HG03159 (cell line): ENCODE results near the gene SYNE2.
"Not testable (repeated sequence)": the region's sequence is repeated elsewhere in the genome, so short reads cannot be mapped to it uniquely, and the experiment has no call there.

ENCODE experiments used
- ATAC-seq: cut with Tn5 transposase; IDR thresholded peaks from one replicate; pipeline ENCODE4 v1.9.1; 2021; ENCODE audit warnings: mild to moderate bottlenecking, moderate library complexity; ENCODE audit not compliant: unreplicated experiment

Gene SYNE2

DNA sequence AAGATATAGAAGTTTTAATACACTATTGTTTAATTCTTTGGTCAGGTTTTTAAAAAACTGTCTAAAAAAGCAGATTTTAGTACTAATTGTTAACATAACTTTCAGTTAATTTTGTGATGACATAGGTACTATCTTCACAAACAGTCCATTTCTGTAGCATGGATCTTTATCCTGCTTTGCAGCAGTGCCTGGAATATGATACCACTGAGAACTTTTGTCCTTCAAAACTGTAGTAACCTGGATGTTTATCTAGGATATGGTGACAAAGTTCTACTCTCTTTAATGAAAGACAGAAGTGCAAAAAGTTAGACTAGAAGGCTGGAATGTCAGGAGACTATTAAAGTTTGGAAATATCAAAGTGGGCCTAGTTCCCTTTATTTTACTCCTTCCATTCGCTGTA is 159.9 kb downstream of the SYNE2 start:
- no peak for ATAC-seq

DNA sequence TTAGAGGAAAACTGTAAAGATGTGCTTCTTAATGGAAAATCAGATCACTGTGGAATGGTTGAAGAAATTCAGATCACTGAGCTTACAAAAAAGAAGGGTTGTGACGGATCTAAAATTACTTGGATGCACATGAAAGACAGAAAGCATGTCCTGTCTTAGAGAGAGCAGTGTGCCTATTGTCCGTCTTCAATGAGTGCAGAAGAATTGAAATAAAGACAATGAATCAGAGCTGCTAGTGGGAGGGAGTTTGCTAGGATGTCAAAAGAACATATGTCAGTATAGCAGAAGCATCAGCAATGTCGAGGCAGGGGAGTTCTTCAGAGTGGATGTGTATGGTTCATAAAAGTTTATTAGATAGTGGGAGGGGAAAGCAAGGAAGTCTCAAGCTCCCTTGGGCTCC is 172.7 kb downstream of the SYNE2 start:
- ATAC-seq = no peak

DNA sequence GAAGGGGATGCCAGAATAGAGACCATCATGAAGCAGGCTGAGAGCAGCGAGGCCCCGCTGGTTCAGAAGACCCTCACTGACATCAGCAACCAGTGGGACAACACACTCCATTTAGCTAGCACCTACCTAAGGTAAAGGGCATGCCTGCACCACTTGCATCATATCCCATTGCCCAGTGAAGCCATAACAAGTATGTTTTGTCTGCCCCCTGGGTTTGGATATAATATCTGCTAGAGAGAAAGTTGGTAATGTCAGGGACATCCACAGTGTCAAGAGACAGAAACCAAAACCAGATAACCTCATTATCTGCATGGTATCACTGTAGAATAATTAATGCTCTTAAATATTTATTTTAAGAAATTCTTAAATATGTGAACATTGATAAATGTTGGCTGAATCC is 173.8 kb downstream of the SYNE2 start:
- no peak for ATAC-seq

DNA sequence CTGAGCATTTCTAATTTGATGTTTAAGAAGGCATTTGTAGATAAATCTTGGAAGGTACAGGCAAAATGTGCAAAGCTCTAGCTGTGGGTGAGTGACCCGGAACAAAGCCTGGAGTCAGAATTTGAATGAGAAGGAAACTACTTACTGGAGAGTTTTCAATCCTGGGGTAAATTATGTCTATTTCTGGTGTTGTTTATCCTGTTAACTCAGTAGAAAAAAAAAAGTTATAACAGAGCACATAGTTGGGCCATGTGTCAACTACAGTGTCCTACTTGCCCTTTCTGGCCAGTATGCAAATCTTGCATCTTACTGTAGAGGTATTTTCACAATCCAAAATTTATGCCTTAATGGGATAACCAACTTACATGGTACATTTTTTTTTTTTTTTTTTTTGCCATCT is 182.3 kb downstream of the SYNE2 start:
- ATAC-seq = no peak

DNA sequence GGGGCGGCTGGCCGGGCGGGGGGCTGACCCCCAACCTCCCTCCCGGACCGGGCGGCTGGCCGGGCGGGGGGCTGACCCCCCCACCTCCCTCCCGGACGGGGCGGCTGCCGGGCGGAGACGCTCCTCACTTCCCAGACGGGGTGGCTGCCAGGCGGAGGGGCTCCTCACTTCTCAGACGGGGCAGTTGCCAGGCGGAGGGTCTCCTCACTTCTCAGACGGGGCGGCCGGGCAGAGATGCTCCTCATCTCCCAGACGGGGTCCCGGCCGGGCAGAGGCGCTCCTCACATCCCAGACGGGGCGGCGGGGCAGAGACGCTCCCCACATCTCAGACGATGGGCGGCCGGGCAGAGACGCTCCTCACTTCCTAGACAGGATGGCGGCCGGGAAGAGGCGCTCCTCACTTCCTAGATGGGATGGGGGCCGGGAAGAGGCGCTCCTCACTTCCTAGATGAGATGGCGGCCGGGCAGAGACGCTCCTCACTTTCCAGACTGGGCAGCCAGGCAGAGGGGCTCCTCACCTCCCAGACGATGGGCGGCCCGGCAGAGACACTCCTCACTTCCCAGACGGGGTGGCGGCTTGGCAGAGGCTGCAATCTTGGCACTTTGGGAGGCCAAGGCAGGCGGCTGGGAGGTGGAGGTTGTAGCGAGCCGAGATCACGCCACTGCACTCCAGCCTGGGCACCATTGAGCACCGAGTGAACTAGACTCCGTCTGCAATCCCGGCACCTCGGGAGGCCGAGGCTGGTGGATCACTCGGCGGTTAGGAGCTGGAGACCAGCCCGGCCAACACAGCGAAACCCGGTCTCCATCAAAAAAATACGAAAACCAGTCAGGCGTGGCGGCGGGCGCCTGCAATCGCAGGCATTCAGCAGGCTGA is 185.3 kb downstream of the SYNE2 start:
- ATAC-seq = not testable (repeated sequence)

DNA sequence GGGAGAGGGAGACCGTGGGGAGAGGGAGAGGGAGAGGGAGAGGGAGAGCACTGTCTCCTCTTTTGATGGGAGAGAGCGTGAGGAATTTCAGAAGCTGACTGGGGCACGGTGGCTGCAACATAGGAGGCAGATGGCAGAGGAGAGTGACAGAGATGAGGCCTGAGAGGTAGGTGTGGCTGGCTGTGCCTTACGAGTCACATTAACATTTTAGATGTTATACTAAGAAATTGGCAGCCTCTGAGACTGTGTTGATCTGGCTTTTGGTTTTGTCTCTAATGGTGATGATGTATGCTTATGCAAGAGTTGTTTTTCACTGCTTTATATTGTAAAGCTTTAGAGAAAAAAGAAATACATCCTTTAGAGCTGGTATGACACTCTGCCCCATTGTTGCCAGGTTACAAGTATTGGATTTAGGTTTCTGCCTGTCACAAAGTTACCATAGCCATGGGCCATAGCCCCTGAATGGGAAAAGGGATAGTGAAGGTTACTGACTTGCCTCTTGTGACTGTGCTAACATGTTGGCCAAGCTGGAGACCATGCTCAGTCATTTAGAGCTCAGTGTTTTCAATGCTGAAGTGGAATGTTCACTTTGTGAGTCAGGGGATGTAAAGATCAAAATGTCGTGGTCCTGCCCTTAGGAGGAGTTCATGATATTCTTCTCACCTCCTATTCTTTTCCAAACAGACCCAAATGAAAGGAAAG is 186.2 kb downstream of the SYNE2 start:
- ATAC-seq = no peak

DNA sequence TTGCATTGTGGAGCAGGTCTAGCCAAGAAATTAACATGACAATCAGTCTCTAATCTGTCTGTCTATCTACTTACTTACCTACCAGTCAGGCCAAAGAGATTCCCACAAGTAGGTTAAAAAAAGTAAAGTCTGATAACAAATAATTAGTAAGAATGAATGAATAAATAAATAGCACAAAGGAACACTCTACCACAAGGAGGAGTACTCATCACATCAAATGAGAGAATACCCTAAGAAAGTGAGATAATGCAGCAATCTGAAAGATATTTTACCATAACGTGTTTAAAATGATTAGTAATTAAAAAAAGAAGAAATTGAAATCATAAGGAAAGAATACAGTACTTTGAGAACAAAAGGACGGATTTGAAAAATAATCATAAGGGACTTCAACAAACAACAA is 187.2 kb downstream of the SYNE2 start:
- ATAC-seq = no peak

DNA sequence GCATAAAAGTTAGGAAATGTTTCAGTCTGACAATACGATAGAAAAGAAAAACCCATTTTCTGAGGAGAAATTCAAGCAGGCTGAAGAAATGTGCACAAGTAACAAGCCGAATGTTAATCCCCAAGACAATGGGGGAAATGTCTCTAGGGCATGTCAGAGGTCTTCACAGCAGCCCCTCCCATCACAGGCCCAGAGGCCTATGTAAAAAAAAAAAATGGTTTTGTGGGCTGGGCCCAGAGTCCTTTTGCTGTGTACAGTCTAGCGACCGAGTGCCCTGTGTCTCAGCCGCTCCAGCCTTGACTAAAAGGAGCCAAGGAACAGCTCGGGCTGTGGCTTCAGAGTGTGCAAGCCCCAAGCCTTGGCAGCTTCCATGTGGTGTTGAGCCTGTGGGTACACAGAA is 190.5 kb downstream of the SYNE2 start:
- ATAC-seq = not testable (repeated sequence)

DNA sequence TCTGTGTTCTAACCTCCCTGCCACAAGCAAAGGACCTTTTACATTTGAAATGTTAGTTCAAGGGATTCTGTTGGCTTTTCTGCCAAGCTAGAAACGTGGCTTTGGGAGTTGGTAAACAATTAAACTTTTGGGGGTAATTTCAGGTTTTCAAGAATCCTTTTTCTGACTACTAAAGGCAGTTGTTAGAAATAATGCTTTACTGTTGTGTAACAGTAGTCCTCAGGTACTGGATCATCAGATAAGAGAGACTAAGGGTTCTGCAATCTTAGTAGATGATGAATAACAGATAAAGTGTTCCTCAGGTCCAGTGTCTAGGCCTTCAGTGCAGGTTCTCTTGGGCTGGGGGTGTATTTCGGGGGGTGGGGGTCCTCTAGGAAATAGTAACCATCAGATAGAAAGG is 192.3 kb downstream of the SYNE2 start:
- ATAC-seq = no peak

DNA sequence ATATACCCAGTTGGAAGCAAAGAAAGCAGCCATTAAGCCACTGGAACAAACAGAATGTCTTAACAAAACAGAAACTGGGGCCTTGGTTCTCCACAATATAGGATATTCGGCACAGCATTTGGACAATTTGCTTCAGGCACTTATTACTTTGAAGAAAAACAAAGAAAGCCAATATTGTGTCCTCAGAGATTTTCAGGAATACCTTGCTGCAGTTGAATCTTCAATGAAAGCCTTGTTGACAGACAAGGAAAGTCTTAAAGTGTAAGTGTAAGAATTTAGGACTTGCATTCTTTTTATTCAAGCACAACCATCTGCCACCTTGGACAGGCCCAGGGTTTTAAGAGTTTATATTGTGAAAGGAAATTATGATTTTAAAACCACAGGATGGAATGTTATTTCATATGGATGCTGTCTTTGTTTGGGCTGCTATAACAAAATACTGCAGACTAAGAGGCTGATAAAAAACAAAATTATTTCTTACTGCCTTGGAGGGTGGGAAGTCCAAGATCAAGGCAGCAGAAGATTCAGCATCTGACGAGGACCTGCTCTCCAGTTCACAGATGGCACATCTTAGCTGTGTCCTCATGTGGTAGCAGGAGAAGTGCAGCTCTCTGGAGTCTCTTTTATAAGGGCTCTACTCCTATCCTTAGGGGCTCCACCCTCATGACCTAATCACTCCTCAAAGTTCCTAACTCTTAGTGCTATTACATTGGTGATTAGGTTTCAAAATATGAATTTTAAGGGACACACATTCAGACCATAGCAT is 197.0 kb downstream of the SYNE2 start:
- ATAC-seq = no peak

DNA sequence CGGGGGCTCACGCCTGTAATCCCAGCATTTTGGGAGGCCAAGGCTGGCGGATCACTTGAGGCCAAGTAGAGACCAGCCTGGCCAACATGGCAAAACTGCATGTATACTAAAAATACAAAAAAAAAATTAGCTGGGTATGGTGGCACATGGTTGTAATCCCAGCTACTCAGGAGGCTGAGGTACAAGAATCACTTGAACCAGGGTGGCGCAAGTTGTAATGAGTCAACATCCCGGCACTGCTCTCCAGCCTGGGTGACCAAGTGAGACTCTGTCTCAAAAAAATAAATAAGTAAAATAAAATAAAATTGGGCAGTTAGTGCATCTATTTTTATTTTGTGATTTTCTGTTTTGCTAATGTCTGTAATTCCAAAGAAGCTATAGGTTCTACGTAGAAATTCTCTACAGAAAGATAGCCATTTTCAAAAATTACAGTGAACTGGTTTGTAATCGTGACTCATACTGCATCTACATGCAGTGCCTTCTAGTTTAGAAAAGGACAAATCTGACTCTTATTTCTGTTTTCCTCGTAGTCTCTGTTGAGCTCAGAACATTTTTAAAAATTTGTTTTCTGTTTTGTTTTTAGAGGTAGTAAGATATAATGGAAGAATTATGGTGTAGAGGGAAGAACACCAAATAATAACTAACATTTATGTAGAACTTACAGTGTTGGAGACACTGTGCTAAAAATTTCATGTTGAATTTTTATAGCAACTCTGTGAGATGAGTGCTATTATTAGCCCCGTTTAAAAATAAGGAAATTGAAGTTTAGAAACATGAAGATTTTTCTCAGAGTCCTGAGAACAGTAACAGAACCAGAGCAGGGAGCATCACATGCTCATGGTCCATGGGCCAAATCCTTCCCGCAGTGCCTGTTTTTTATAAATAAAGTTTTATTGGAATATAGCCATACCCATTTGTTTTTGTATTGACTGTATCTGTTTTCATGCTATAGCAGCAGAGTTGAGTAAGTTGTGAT is 201.2 kb downstream of the SYNE2 start:
- no peak for ATAC-seq

DNA sequence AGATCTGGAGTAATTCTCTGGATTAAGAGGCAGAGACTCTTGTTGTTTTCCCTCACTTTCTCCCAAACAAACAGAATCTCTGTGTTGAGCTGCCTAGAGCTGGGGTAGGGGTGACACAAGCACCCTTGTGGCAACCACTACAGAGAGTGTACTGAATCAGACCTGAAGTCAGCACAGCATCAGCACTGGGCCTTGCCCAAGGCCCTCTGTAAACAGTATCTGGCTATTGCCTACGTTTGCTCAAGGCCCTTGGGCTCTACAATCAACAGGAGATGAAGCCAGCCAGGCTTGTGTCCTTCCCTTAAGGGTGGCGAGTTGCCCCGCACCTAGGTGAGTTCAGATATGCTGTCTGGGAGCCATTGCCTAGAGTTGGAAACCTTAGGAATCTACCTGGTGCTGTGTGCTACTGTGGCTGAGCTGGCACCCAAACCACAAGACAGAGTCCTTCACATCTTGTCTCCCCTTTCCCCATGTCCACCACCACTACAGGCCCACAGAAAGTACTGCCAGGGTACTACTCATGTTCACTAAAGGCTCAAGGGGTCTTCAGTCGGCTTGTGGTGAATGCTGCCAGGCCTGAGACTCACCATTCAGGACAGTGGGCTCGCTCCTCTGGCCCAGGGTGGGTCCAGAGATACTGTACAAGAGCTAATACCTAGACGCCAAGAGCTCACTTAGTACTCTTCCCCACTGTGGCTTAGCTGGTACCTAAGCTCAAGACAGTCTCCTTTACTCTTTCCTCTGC is 206.8 kb downstream of the SYNE2 start:
- no peak for ATAC-seq

DNA sequence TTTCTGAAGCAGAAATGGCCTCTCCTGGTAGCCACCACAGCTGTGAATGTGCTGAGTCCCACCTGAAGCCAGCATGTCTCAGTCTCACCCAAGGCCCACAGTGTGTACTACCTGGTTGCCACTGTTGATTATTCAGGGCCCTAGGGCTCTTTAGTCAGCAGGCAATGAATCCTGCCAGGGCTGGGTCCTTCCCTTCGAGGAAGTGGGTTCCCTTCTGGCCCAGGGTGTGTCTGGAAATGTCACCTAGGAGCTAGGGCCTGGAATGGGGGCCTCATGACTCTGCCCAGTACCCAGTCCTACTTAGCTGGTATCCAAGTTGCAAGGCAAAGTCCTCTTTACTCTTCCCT is 207.4 kb downstream of the SYNE2 start:
- no peak for ATAC-seq

DNA sequence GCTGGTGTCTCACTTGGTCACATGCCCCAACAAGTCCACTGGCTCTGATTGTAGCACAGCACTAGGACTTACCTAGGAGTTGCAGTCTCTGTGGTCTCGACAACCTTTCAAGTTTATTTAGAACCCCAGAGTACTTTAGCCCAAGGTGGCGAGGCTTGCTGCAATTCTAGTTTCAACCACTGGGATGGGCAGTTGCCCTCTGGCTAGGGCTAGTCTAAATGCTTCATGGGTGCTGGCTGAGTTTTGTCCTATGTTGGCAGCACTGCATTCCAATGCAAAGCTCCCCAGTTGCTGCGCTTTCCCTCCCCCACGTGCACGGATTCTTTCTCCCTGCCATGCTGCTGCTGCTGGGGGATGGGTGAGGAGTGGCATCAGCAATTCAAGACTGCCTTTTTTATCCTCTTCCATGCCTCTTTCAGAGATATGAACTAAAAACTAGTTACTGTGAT is 207.9 kb downstream of the SYNE2 start:
- ATAC-seq = no peak

DNA sequence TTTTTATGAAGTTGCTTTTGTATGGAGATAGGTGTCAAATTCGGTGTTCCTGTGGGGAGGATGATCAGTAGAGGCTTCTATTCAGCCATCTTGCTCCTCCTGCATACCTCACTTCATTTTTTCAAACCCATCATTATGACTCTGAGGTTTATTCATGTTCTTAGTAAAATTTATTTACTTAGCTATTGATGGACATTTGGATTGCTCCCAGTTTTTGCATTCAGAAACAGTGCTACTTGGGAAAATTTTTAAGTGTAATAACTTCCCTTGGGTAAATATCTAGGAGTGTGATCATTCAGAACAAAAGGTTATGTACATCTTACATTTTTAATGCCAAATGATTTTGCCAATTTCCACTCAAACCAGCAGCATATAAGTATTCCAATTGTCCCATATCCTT is 208.3 kb downstream of the SYNE2 start:
- ATAC-seq = no peak

DNA sequence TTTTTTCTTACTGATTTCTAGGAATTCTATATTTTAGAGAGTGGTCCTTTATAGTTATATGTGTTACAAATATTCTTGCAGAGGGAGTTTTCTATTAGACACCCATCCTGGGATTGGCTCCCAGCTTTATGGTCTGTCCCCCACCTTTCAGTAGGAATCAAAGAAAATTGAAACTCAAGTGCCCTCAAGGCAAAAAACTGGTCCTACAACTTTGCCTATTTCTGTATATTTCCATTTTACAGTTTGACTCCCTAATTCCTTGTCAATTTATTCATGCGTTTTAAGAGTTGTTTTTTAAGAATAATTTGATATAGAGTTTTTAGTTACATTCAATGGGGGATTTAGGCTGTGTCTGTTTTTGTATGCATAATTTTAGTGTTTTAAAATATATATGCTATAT is 208.9 kb downstream of the SYNE2 start:
- ATAC-seq = no peak

DNA sequence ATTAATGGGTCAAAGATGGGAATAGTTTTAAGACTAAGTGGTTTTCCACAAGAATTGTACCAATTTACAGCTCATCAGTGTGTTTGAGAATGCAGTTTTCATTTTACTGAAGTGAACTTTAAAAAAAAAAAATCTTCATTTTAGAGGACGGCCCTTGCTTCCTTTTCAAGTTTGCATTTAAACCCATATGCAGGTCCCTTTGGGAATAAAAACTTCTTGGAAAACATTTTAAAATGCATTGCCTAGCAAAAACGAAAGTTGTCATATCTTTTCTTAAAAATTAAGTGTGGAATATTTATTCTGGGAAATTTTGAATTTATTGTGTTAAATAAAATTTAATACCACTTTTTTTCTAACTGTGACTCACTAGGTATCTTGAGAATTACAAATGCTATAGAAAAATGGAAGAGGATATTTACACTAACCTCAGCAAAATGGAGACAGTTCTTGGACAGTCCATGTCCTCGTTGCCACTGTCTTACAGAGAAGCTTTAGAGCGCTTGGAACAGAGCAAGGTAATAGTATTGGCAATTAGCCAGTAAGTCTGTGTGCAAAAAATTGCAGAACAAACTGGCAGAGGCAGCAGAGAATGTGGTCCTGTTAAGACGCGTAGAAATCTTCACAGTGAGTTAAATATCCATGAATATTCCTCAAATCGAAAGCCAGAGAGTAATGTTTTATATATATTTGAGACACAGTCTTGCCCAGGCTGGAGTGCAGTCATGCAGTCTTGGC is 209.7 kb downstream of the SYNE2 start:
- ATAC-seq = no peak

DNA sequence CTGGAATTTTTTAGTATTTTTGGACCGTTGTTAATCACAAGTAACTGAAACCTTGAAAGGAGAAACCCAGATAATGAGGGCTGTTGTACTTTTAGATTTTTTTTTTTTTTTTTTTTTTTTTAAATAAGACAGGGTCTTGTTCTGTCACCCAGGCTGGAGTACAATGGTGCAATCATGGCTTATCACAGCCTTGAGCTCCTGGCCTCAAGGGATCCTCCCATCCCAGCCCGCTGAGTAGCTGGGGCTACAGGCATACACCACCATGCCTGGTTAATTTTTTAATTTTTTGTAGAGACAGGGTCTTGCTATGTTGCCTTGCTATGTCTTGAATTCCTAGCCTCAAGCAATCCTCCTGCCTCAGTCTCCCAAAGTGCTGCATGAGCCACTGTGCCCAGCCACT is 211.6 kb downstream of the SYNE2 start:
- no peak for ATAC-seq
